Measurements from ENCODE around the gene MPV17L2.
A peak's percentile ranks its signal among the peaks of the same experiment; 100 is the strongest.

Gene MPV17L2

DNA sequence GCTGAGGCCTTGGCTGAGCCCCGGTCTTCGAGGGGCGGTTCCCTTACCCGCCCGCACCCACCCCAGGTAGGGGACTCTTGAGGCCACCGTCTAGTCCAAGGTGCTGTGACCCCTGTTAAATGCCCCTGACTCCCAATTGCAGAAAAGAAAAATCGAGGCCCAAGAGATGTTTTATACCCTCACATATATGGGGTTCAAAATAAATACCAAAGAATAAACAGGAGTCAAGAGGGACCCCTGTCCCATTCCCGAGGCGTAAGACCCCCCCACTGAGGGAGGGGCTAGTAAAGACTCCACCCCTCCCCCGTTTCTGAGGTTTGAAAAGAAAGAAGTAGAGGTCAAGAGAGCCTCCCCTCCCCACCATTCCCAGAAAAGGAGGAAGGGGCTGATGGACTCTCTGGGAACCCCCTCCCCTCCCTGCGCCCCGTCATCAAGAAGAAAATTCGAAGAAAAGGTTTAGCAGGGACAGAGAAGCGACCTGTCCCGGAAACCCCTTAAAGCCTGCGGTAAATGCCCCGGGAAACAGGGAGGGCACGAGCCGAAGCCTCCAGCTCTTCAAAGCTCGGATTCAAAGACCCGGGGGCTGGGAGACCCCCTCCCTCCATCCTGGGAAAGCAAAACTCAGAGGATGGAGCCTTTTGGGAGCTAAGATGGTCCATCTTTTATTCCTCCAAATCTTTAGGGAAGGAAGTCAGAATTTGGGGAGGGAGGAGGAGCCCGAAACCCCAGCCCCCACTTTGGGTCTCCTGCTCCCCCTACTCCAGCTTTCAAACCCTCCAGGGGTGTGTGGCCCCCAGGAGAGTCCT, 11.6 kb downstream of the MPV17L2 start:
- TF ChIP-seq, protein P1, sequence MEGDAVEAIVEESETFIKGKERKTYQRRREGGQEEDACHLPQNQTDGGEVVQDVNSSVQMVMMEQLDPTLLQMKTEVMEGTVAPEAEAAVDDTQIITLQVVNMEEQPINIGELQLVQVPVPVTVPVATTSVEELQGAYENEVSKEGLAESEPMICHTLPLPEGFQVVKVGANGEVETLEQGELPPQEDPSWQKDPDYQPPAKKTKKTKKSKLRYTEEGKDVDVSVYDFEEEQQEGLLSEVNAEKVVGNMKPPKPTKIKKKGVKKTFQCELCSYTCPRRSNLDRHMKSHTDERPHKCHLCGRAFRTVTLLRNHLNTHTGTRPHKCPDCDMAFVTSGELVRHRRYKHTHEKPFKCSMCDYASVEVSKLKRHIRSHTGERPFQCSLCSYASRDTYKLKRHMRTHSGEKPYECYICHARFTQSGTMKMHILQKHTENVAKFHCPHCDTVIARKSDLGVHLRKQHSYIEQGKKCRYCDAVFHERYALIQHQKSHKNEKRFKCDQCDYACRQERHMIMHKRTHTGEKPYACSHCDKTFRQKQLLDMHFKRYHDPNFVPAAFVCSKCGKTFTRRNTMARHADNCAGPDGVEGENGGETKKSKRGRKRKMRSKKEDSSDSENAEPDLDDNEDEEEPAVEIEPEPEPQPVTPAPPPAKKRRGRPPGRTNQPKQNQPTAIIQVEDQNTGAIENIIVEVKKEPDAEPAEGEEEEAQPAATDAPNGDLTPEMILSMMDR (IDR thresholded peaks at IDR 0.05), result no peak

DNA sequence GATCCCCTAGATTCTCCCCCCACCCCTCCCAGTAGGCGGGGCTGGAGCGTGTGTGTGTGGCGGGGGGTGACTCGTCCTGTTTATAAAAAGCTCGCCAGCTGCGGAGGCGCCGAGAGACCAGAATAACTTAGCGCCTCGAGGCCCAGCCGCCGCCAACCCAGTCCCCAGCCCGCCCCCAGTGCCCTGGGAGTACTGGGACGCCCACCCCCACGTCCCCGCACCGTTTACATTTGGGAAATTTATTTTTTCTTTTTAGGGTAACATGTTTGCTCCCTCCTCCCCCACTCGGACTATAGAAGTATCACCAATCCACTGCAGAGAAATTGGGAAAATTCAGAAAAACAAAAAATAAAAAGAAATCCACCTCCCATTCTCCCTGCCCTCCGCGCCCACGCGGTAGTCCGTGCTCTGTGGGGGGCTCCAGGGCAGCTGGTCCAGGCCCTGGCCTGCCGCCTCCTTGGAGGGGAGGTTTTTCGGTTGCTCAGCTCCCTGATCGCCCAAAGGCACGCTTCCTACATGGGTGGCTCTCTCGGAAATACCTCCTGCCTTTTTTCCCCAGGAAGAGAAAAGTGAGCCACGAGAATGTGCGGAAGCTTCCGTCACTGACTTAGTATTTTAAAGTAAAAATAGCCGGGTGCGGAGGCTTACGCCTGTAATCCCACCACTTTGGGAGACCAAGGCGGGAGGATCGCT, 12.3 kb downstream of the MPV17L2 start:
- TF ChIP-seq, protein P1 (IDR thresholded peaks at IDR 0.05), result no peak

DNA sequence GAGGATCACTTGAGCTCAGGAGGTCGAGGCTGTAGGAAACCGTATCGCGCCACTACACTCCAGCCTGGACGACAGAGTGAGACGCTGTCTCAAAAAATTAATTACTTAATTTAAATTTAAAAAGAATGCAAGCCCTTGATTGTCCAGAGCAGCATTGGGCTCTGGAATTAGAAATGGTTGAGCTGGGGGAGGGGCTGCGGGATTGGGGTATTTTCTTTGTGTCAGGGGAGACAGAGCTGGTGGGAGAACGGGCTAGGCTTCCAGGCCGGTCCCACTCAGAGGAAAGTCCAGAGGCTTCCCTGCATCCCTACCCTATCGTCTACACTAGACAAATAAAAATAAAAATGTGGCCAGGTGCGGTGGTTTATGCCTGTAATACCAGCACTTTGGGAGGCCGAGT, 13.0 kb downstream of the MPV17L2 start:
- TF ChIP-seq, protein P1 (IDR thresholded peaks at IDR 0.05), result no peak

DNA sequence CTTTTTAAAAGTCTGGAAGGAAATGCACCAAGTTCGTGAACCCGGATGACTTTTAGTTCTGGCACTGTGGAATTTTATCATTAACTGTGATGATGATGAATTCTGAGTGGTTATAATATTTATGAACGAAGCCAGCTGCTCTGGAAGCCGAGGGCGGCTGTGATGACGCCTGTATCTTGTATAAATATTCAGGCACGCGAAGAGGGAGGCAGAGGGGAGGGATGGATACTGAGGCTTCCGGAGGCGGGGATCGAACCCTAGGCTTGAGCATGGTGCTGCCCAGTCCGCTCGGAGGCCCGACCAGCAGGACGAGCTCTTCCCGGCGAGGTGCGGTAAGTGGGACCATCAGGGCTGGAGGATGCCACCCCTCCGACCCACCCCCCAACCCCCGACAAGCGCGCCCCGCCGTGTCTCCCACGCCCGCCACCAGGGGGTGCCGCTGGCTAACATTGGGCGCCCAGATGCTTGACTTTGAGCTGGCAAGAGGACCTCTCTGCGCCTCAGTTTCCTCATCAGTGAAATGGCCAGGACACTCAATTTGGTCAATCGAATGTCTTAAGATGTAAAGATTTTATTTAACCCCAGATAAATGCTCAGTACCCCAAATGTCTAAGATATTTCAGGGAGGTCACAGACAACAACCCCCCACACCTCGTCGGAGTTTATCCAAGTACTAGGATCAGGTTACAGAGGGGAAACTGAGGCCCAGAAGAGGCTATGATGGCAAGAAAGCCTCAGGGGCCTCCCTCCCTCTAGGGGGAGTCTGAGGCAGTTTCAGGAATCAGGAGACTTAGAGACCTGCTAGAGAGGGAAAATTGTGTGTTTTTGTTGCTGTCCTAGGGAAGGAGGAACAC, 15.3 kb downstream of the MPV17L2 start:
- TF ChIP-seq, protein P1 (IDR thresholded peaks at IDR 0.05), result peak; percentile 79

DNA sequence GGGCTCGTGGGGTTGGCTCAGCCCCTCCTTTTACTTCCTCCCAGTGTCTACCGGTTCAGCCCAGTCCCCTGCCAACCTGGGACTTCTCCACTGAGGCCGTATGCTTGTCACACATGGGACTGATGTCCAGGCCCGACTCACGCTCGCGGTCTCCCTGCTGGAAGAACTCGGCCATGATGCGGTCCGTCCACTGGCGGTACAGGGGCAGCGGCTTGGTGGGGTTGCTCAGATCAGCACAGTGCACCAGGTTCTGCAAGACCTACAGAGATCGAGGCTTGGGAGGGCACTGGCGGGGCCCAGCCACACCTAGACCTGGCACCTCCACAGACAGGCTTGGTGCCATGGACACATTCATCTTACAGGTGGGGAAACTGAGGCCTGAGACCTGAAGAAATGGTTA, 18.7 kb downstream of the MPV17L2 start:
- TF ChIP-seq, protein P1 (IDR thresholded peaks at IDR 0.05), result no peak

DNA sequence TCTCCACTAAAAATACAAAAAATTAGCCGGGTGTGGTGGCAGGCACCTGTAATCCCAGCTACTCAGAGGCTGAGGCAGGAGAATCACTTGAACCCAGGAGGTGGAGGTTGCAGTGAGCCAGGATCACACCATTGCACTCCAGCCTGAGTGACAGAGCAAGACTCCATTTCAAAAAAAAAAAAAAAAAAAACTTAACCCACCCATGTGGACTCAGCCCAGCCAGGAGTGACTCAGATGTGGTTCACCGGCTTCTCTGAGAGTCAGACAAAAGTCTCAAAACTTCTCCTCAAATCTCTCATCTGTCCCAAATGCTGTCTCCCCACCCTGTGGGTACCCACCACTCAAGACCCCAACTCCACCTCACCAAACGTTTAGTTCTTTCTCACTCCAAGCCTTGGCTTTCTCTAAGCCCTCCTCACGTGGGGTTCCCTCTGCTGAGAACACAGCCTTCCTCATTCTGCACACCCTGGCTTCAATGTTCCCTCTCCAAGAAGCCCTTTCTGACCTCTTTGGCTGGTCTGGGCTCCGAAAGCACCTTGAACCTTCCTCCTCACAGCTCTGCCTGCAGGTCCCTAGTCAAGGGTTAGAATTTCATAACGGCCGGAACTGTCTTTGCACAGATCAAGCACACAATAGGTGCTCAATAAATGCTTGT, 21.9 kb downstream of the MPV17L2 start:
- TF ChIP-seq, protein P1 (IDR thresholded peaks at IDR 0.05), result no peak

DNA sequence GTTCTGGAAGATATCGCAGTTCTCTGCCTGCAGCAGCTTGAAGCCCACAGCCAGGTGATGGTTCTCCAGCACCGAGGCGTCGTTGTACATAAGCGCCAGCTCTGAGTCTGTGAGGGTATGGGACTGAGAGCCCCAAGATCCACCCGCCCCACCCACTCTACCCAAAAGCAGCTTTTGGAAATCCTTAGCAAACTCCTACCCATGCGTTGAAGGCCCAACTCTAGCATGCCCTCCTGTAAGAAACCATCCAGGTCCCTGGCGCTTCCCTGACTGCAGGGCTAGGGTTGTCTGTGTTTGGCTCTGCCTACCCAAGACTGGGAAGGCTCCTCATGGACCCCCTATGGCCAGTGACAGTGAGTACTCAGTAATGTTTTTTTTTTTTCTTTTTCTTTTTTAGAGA, 23.8 kb downstream of the MPV17L2 start:
- TF ChIP-seq, protein P1 (IDR thresholded peaks at IDR 0.05), result no peak

Measured in LNCAP (cell line).